GM18505 (cell line): ENCODE results near the gene SRA1.

Experiments
- ATAC-seq: cut with Tn5 transposase; IDR thresholded peaks from one replicate; pipeline ENCODE4 v1.9.1; 2021; ENCODE audit not compliant: unreplicated experiment
- POLR2A ChIP-seq: IDR thresholded peaks from 4 replicates; pipeline ENCODE4 v1.6.1; 2011; ENCODE audit warnings: borderline replicate concordance; ENCODE audit not compliant: insufficient read depth, insufficient read length; ENCODE audit errors: extremely low read depth

SRA1 gene

GRCh38 chr5:140566665-140567064, 9.4 kb upstream of the SRA1 start:
- no peak for ATAC-seq
- TF ChIP-seq POLR2A: no peak

- ATAC-seq: no peak
- TF ChIP-seq POLR2A: no peak
These were observed 8.5 kb upstream of the SRA1 start for GRCh38 chr5:140565780-140566095.

GRCh38 chr5:140565024-140565779, 7.9 kb upstream of the SRA1 start:
- no peak for TF ChIP-seq POLR2A
- ATAC-seq: no peak

- TF ChIP-seq POLR2A: peak; percentile 93
- peak; percentile 85 for ATAC-seq
These were observed 7.1 kb upstream of the SRA1 start, which contains the start of the genes APBB3 and SLC35A4 for GRCh38 chr5:140564196-140565023. Gene APBB3 (minus strand): TSS chr5:140564598. CDS start chr5:140564245, 353 bp downstream. Gene SLC35A4 (plus strand): TSS chr5:140564828. CDS start chr5:140567170, 2,342 bp downstream.

- ATAC-seq: no peak
- TF ChIP-seq POLR2A: no peak
These were observed 6.3 kb upstream of the SRA1 start for GRCh38 chr5:140563596-140563995.

- TF ChIP-seq POLR2A: no peak
- ATAC-seq: no peak
These were observed 4.7 kb upstream of the SRA1 start for GRCh38 chr5:140561753-140562523.

GRCh38 chr5:140560227-140560626, 3.0 kb upstream of the SRA1 start:
- TF ChIP-seq POLR2A: no peak

GRCh38 chr5:140558542-140558941, 1.3 kb upstream of the SRA1 start:
- no peak for TF ChIP-seq POLR2A
- ATAC-seq: no peak

More at GRCh38 chr5:140560227-140560626, 3.0 kb upstream of the SRA1 start:
- ATAC-seq: no peak

GRCh38 chr5:140557965-140558364, 692 bp upstream of the SRA1 start:
- no peak for ATAC-seq
- TF ChIP-seq POLR2A: no peak

- no peak for ATAC-seq
- no peak for TF ChIP-seq POLR2A
These were observed 835 bp downstream of the SRA1 start for GRCh38 chr5:140556438-140556837.

GRCh38 chr5:140555747-140556312, 1.4 kb downstream of the SRA1 start:
- no peak for TF ChIP-seq POLR2A
- ATAC-seq: no peak

GRCh38 chr5:140554454-140554853, 2.8 kb downstream of the SRA1 start:
- ATAC-seq: no peak
- no peak for TF ChIP-seq POLR2A

GRCh38 chr5:140553657-140554056, 3.6 kb downstream of the SRA1 start:
- no peak for TF ChIP-seq POLR2A
- no peak for ATAC-seq
